HG03558 (cell line): ENCODE results near the gene PLCH2.

Source experiments
- ATAC-seq: cut with Tn5 transposase; IDR thresholded peaks from one replicate; pipeline ENCODE4 v1.9.1; 2021; ENCODE audit warnings: moderate number of reproducible peaks; ENCODE audit not compliant: unreplicated experiment; ENCODE audit errors: extremely low read depth

PLCH2 gene

GRCh38 chr1:2525920-2526823, 50.1 kb downstream of the PLCH2 start, which contains the start of gene PANK4:
Gene PANK4, minus strand, starts transcription at chr1:2526596. Its CDS starts 9 bp downstream, at chr1:2526587.
- peak; percentile 38 for ATAC-seq

- ATAC-seq, result no peak
Measured at GRCh38 chr1:2526824-2527555, 50.9 kb downstream of the PLCH2 start.

- ATAC-seq, result no peak
Measured at GRCh38 chr1:2527556-2527860, 51.4 kb downstream of the PLCH2 start.

GRCh38 chr1:2528016-2528415, 51.9 kb downstream of the PLCH2 start:
- ATAC-seq, result no peak

- no peak for ATAC-seq
Measured at GRCh38 chr1:2528611-2528965, 52.5 kb downstream of the PLCH2 start.

GRCh38 chr1:2528966-2529783, 53.1 kb downstream of the PLCH2 start:
- no peak for ATAC-seq

GRCh38 chr1:2529784-2530512, 53.9 kb downstream of the PLCH2 start, which contains the start of gene HES5:
Gene HES5, minus strand, starts transcription at chr1:2530263. Its CDS starts 99 bp downstream, at chr1:2530164.
- no peak for ATAC-seq

GRCh38 chr1:2530513-2531361, 54.6 kb downstream of the PLCH2 start:
- ATAC-seq, result no peak

GRCh38 chr1:2532485-2533160, 56.5 kb downstream of the PLCH2 start:
- ATAC-seq, result no peak

- no peak for ATAC-seq
Measured at GRCh38 chr1:2533365-2533764, 57.3 kb downstream of the PLCH2 start.

- ATAC-seq, result no peak
Measured at GRCh38 chr1:2534315-2534686, 58.2 kb downstream of the PLCH2 start.

GRCh38 chr1:2534687-2535441, 58.8 kb downstream of the PLCH2 start:
- no peak for ATAC-seq

- ATAC-seq, result no peak
Measured at GRCh38 chr1:2535455-2535854, 59.4 kb downstream of the PLCH2 start.

- no peak for ATAC-seq
Measured at GRCh38 chr1:2535981-2536380, 59.9 kb downstream of the PLCH2 start.

- ATAC-seq, result no peak
Measured at GRCh38 chr1:2537784-2538115, 61.7 kb downstream of the PLCH2 start.

- ATAC-seq, result no peak
Measured at GRCh38 chr1:2538376-2538775, 62.3 kb downstream of the PLCH2 start.

GRCh38 chr1:2538872-2539271, 62.8 kb downstream of the PLCH2 start:
- ATAC-seq, result no peak

- ATAC-seq, result no peak
Measured at GRCh38 chr1:2539312-2539907, 63.3 kb downstream of the PLCH2 start.
